ENCODE data around the gene TUBD1. TPM values are rescaled to one million over a fixed set of nuclear protein-coding genes. Genes with fewer than 3 reads are reported as not detected.

Gene TUBD1
- total and polyA plus RNA-seq, 2 of the 13 experiments (the other 11 are each of a cell fraction or from before 2014, with no cell fraction given) = 18.2 to 25.9 TPM

- peak; percentile 54; the same call in 1 of the 2 replicates for TF ChIP-seq ZNF430 (CRISPR knock-in tag; IDR thresholded peaks at IDR 0.05)
- TF ChIP-seq ZNF138 (CRISPR knock-in tag; IDR thresholded peaks at IDR 0.05; ENCODE audit: low read depth) = no peak
- no peak for TF ChIP-seq TEAD2 (CRISPR knock-in tag; IDR thresholded peaks at IDR 0.05)
- peak; percentile 17; the same call in 1 of the 2 replicates for TF ChIP-seq SNAI1 (CRISPR knock-in tag; IDR thresholded peaks at IDR 0.05; ENCODE audit: borderline replicate concordance)
- TF ChIP-seq ARNT (IDR thresholded peaks at IDR 0.05) = no peak
- TF ChIP-seq, protein P1, sequence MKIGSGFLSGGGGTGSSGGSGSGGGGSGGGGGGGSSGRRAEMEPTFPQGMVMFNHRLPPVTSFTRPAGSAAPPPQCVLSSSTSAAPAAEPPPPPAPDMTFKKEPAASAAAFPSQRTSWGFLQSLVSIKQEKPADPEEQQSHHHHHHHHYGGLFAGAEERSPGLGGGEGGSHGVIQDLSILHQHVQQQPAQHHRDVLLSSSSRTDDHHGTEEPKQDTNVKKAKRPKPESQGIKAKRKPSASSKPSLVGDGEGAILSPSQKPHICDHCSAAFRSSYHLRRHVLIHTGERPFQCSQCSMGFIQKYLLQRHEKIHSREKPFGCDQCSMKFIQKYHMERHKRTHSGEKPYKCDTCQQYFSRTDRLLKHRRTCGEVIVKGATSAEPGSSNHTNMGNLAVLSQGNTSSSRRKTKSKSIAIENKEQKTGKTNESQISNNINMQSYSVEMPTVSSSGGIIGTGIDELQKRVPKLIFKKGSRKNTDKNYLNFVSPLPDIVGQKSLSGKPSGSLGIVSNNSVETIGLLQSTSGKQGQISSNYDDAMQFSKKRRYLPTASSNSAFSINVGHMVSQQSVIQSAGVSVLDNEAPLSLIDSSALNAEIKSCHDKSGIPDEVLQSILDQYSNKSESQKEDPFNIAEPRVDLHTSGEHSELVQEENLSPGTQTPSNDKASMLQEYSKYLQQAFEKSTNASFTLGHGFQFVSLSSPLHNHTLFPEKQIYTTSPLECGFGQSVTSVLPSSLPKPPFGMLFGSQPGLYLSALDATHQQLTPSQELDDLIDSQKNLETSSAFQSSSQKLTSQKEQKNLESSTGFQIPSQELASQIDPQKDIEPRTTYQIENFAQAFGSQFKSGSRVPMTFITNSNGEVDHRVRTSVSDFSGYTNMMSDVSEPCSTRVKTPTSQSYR (CRISPR knock-in tag; IDR thresholded peaks at IDR 0.05; ENCODE audit: borderline replicate concordance) = peak; percentile 48; the same call in 1 of the 2 replicates
- TF ChIP-seq KLF13 (CRISPR knock-in tag; IDR thresholded peaks at IDR 0.05) = no peak
- no peak for TF ChIP-seq MLLT10 (CRISPR knock-in tag; IDR thresholded peaks at IDR 0.05)
- TF ChIP-seq MYPOP (CRISPR knock-in tag; IDR thresholded peaks at IDR 0.05) = peak; percentile 93
- TF ChIP-seq, protein P2, sequence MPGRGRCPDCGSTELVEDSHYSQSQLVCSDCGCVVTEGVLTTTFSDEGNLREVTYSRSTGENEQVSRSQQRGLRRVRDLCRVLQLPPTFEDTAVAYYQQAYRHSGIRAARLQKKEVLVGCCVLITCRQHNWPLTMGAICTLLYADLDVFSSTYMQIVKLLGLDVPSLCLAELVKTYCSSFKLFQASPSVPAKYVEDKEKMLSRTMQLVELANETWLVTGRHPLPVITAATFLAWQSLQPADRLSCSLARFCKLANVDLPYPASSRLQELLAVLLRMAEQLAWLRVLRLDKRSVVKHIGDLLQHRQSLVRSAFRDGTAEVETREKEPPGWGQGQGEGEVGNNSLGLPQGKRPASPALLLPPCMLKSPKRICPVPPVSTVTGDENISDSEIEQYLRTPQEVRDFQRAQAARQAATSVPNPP (CRISPR knock-in tag; IDR thresholded peaks at IDR 0.05) = no peak
- 0 out of 2 replicates have a peak, but pooled peaks have one; percentile 42 for TF ChIP-seq ZNF678 (CRISPR knock-in tag; IDR thresholded peaks at IDR 0.05)
- no peak for TF ChIP-seq KDM5A (IDR thresholded peaks at IDR 0.05; ENCODE audit: borderline replicate concordance, low read length)
- TF ChIP-seq, protein P3, sequence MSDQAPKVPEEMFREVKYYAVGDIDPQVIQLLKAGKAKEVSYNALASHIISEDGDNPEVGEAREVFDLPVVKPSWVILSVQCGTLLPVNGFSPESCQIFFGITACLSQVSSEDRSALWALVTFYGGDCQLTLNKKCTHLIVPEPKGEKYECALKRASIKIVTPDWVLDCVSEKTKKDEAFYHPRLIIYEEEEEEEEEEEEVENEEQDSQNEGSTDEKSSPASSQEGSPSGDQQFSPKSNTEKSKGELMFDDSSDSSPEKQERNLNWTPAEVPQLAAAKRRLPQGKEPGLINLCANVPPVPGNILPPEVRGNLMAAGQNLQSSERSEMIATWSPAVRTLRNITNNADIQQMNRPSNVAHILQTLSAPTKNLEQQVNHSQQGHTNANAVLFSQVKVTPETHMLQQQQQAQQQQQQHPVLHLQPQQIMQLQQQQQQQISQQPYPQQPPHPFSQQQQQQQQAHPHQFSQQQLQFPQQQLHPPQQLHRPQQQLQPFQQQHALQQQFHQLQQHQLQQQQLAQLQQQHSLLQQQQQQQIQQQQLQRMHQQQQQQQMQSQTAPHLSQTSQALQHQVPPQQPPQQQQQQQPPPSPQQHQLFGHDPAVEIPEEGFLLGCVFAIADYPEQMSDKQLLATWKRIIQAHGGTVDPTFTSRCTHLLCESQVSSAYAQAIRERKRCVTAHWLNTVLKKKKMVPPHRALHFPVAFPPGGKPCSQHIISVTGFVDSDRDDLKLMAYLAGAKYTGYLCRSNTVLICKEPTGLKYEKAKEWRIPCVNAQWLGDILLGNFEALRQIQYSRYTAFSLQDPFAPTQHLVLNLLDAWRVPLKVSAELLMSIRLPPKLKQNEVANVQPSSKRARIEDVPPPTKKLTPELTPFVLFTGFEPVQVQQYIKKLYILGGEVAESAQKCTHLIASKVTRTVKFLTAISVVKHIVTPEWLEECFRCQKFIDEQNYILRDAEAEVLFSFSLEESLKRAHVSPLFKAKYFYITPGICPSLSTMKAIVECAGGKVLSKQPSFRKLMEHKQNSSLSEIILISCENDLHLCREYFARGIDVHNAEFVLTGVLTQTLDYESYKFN (CRISPR knock-in tag; conservative IDR thresholded peaks at IDR 0.05) = peak; percentile 66; the same call in 1 of the 2 replicates
- peak; percentile 46; the same call in 1 of the 2 replicates for TF ChIP-seq GLI4 (CRISPR knock-in tag; IDR thresholded peaks at IDR 0.05; ENCODE audit: borderline replicate concordance)
- TF ChIP-seq, protein P4, sequence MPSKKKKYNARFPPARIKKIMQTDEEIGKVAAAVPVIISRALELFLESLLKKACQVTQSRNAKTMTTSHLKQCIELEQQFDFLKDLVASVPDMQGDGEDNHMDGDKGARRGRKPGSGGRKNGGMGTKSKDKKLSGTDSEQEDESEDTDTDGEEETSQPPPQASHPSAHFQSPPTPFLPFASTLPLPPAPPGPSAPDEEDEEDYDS (CRISPR knock-in tag; IDR thresholded peaks at IDR 0.05) = peak; percentile 79; the same call in 1 of the 2 replicates
- TF ChIP-seq, protein P5, sequence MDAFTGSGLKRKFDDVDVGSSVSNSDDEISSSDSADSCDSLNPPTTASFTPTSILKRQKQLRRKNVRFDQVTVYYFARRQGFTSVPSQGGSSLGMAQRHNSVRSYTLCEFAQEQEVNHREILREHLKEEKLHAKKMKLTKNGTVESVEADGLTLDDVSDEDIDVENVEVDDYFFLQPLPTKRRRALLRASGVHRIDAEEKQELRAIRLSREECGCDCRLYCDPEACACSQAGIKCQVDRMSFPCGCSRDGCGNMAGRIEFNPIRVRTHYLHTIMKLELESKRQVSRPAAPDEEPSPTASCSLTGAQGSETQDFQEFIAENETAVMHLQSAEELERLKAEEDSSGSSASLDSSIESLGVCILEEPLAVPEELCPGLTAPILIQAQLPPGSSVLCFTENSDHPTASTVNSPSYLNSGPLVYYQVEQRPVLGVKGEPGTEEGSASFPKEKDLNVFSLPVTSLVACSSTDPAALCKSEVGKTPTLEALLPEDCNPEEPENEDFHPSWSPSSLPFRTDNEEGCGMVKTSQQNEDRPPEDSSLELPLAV (CRISPR knock-in tag; conservative IDR thresholded peaks at IDR 0.05; ENCODE audit: low read depth) = peak; percentile 12; the same call in 1 of the 2 replicates
- peak; percentile 23; the same call in 1 of the 2 replicates for TF ChIP-seq ZMYM4 (CRISPR knock-in tag; IDR thresholded peaks at IDR 0.05)
- 0 out of 2 replicates have a peak, but pooled peaks have one; percentile 16 for TF ChIP-seq PHF8 (CRISPR knock-in tag; IDR thresholded peaks at IDR 0.05)
Observed at GRCh38 chr17:59842901-59843652, 49.7 kb downstream of the TUBD1 start (continued).
